GM12878 (cell line): ENCODE measurements around the gene FUT7. TPM values are rescaled to one million over a fixed set of nuclear protein-coding genes. Genes with fewer than 3 reads are reported as not detected.

Source experiments
- ATAC-seq: fragments of 200-7000 bp; cut with Tn5 transposase; 3 replicates; pipeline ENCODE4 v1.9.1; 2020; ENCODE audit warnings: mild to moderate bottlenecking, moderate library complexity
- BruUV-seq: library from RNA; stranded (reverse); fragments of 400-500 nt; replicated peaks from 2 replicates; lab custom pipeline; 2021; lab: Mats Ljungman, UMichigan
- CTCF ChIA-PET: fragments of 300-600 bp; sonication (Branson Sonifier 250); formaldehyde crosslinking; extraction: SDS; loops from one replicate; lab custom pipeline; 2021; ENCODE audit warnings: inconsistent platforms; lab: Yijun Ruan, JAX
- POLR2A ChIA-PET: fragments of 350-600 bp; formaldehyde crosslinking; extraction: SDS; loops from one replicate; lab custom pipeline; 2021; ENCODE audit warnings: inconsistent platforms; lab: Charles Lee
- RAD21 ChIA-PET: fragments of 300-600 bp; sonication (Branson Sonifier 250); formaldehyde crosslinking; loops from one replicate; lab custom pipeline; 2023; ENCODE audit warnings: antibody characterized with exemption; ENCODE audit not compliant: unreplicated experiment; lab: Charles Lee
- SMC1A ChIA-PET: fragments of 300-600 bp; sonication (Branson Sonifier 250); formaldehyde crosslinking; loops from one replicate; lab custom pipeline; 2023; ENCODE audit not compliant: unreplicated experiment, uncharacterized antibody; lab: Charles Lee
- DNase-seq: peaks from one replicate; pipeline ENCODE4 v3.0.0-alpha.2; 2011; ENCODE audit warnings: low read depth, low spot score
- FAIRE-seq: peaks from 3 replicates; lab custom pipeline; 2011; peaks lifted over from hg19 to GRCh38; lab: Jason Lieb, UNC
- H2AFZ ChIP-seq: 2 replicates; pipeline ENCODE4 v1.6.0; 2011; ENCODE audit warnings: low read depth, low read length, control low read depth; ENCODE audit not compliant: control insufficient read depth
- H3K27ac ChIP-seq: 2 replicates; pipeline ENCODE4 v1.5.1; 2011; ENCODE audit warnings: control low read depth; ENCODE audit not compliant: control insufficient read depth, insufficient read depth
- H3K27me3 ChIP-seq, 2 experiments: replicated peaks in 1 of 2; 2 replicates each; pipeline versions ENCODE4 v1.6.0 to v1.6.1; 2011; ENCODE audit warnings: low read length in 1 of 2; ENCODE audit not compliant: control insufficient read depth in 2 of 2, insufficient read depth in 2 of 2
- H3K36me3 ChIP-seq, 2 experiments: 2 replicates each; pipeline ENCODE4 v1.5.1; 2011; ENCODE audit warnings: low read length in 1 of 2; ENCODE audit not compliant: control insufficient read depth in 2 of 2, insufficient read depth in 2 of 2
- H3K4me1 ChIP-seq: 2 replicates; pipeline ENCODE4 v1.6.1; 2011; ENCODE audit warnings: mild to moderate bottlenecking, low read length, moderate library complexity, mixed read lengths; ENCODE audit not compliant: control insufficient read depth, insufficient read depth
- H3K4me2 ChIP-seq: 2 replicates; pipeline ENCODE4 v1.6.0; 2011; ENCODE audit warnings: control low read depth; ENCODE audit not compliant: control insufficient read depth, insufficient read depth
- H3K4me3 ChIP-seq: fragments of 200-600 bp; sonication (generic); 2 replicates; pipeline ENCODE4 v1.5.1; 2016
- H3K79me2 ChIP-seq: 2 replicates; pipeline ENCODE4 v1.6.0; 2011; ENCODE audit warnings: low read length; ENCODE audit not compliant: control insufficient read depth, insufficient read depth
- H3K9ac ChIP-seq: 2 replicates; pipeline ENCODE4 v1.8.0; 2011; ENCODE audit warnings: low read length, control low read depth, mixed read lengths; ENCODE audit not compliant: control insufficient read depth, insufficient read depth
- H3K9me3 ChIP-seq: replicated peaks from 3 replicates; pipeline ENCODE4 v1.5.1; 2011; ENCODE audit warnings: mild to moderate bottlenecking, low read length; ENCODE audit not compliant: control insufficient read depth, insufficient read depth
- H4K20me1 ChIP-seq: 2 replicates; pipeline ENCODE4 v1.6.0; 2011; ENCODE audit not compliant: control insufficient read depth, insufficient read depth
- ASH2L ChIP-seq: fragments of 300-600, 200-600 bp; sonication (generic); IDR thresholded peaks from 2 replicates; pipeline ENCODE4 v1.6.1; 2017; ENCODE audit warnings: low read depth, mild to moderate bottlenecking, borderline replicate concordance
- BMI1 ChIP-seq: fragments of 450-650 bp; IDR thresholded peaks from 2 replicates; pipeline ENCODE4 v1.6.1; 2016; ENCODE audit warnings: mild to moderate bottlenecking, moderate library complexity, borderline replicate concordance
- CREM ChIP-seq: IDR thresholded peaks from 2 replicates; pipeline ENCODE4 v1.6.1; 2014; ENCODE audit warnings: antibody characterized with exemption, low read depth
- CUX1 ChIP-seq: IDR thresholded peaks from 2 replicates; pipeline ENCODE4 v1.6.1; 2012; ENCODE audit warnings: improper control_type of control experiment, low read depth, low read length; ENCODE audit not compliant: insufficient replicate concordance
- ESRRA ChIP-seq: IDR thresholded peaks from 2 replicates; pipeline ENCODE4 v1.6.1; 2012; ENCODE audit warnings: mild to moderate bottlenecking, low read length, improper control_type of control experiment
- GATAD2B ChIP-seq: fragments of 450-650 bp; conservative IDR thresholded peaks from 2 replicates; pipeline ENCODE4 v1.6.1; 2017; ENCODE audit warnings: low read depth, mild to moderate bottlenecking, moderate library complexity
- HSF1 ChIP-seq: fragments of 150-350 bp; IDR thresholded peaks from 2 replicates; pipeline ENCODE4 v1.6.1; 2014; ENCODE audit warnings: mild to moderate bottlenecking, low read depth, low read length
- IKZF2 ChIP-seq, 2 experiments: fragments of 450-650 bp; IDR thresholded peaks; 2 replicates each; pipeline ENCODE4 v1.6.1; 2017; ENCODE audit warnings: mild to moderate bottlenecking in 2 of 2, moderate library complexity in 2 of 2
- KLF5 ChIP-seq: fragments of 450-650 bp; IDR thresholded peaks from 2 replicates; pipeline ENCODE4 v1.6.1; 2014; ENCODE audit warnings: mild to moderate bottlenecking; ENCODE audit not compliant: partially characterized antibody
- MYB ChIP-seq: fragments of 150-350 bp; IDR thresholded peaks from 2 replicates; pipeline ENCODE4 v1.6.1; 2014; ENCODE audit warnings: mild to moderate bottlenecking, low read depth, low read length, borderline replicate concordance
- NKRF ChIP-seq: fragments of 450-650 bp; conservative IDR thresholded peaks from 2 replicates; pipeline ENCODE4 v1.6.1; 2017; ENCODE audit warnings: mild to moderate bottlenecking, moderate library complexity
- RUNX3 ChIP-seq: IDR thresholded peaks from 2 replicates; pipeline ENCODE4 v1.6.1; 2012; ENCODE audit warnings: low read length, inconsistent platforms
- SMAD5 ChIP-seq: IDR thresholded peaks from 2 replicates; pipeline ENCODE4 v1.6.1; 2016; ENCODE audit warnings: antibody characterized with exemption, low read depth
- SREBF2 ChIP-seq: IDR thresholded peaks from 2 replicates; pipeline ENCODE4 v1.6.1; 2012; ENCODE audit warnings: mild to moderate bottlenecking, low read length
- SUPT20H ChIP-seq: IDR thresholded peaks from 2 replicates; pipeline ENCODE4 v1.6.1; 2011; ENCODE audit warnings: low read depth, mild to moderate bottlenecking, low read length, moderate library complexity, borderline replicate concordance; ENCODE audit not compliant: control insufficient read depth
- ZNF217 ChIP-seq: fragments of 450-650 bp; IDR thresholded peaks from 2 replicates; pipeline ENCODE4 v1.6.1; 2017; ENCODE audit warnings: antibody characterized with exemption, mild to moderate bottlenecking
- WGBS: methylation state at CpG from one replicate; pipeline ENCODE4 v1.1.6; 2016; ENCODE audit warnings: low lambda C conversion rate; ENCODE audit not compliant: insufficient replicate concordance, insufficient coverage; ENCODE audit errors: missing lambda C conversion rate; 5-methylcytosine and 5-hydroxymethylcytosine counted together
- in situ Hi-C: fragments of 300-500 bp; cut with MboI; formaldehyde crosslinking; loops from 9 replicates; pipeline ENCODE4 v1.14.3; 2018; ENCODE audit warnings: mixed read lengths
- intact Hi-C: fragments of 100-400 bp; cut with micrococcal nuclease; formaldehyde crosslinking; loops from one replicate; pipeline ENCODE4 v1.14.2; 2022; ENCODE audit not compliant: unreplicated experiment
- polyA plus RNA-seq, 11 experiments: library from polyadenylated mRNA; depleted of rRNA in 4 of 11; unstranded in 6 of 11; stranded (reverse) in 5 of 11; fragments of >200 nt; fragmentation: Nextera tagmentation in 4 of 11; fragmentation: Illumina TruSeq in 1 of 11; extraction: Ambion mirVana in 4 of 11; extraction: Trizol in 1 of 11; gene quantifications; 1 replicate in 1 of 11; 2 replicates in 10 of 11; pipeline versions ENCODE4 v1.2.1 to v1.2.3, GENCODE V29; 2011 to 2016; ENCODE audit warnings: inconsistent platforms in 2 of 11, missing spikeins in 2 of 11, low read depth in 1 of 11
- total RNA-seq, 4 experiments: library from RNA; depleted of rRNA in 3 of 4; stranded (reverse); fragments of >200 nt in 3 of 4; fragmentation: Illumina TruSeq in 1 of 4; extraction: Trizol in 1 of 4; gene quantifications; 2 replicates each; pipeline versions ENCODE4 v1.2.1 to v1.2.3, GENCODE V29; 2013 to 2021

The FUT7 gene
- total and polyA plus RNA-seq, 10 of the 15 experiments (the other 5 are each of a cell fraction or from before 2014, with no cell fraction given): 0.04 to 0.62 (median 0.20) TPM; not detected in 2

GRCh38 chr9:137020771-137021567, 10.9 kb downstream of the FUT7 start:
- H3K4me3 ChIP-seq: no peak overlapping the region
- ChIA-PET RAD21 (no interaction called here), POLR2A (interaction anchor here (0.6 to 1.0 kb wide), 2 partner anchors 31 to 210 kb away, joined by 4 read pairs; no protein-coding TSS in a partner anchor), CTCF (interaction anchor here (1.1 to 1.4 kb wide), 2 partner anchors 43 to 102 kb away, joined by 3 read pairs; no protein-coding TSS in a partner anchor), SMC1A (no interaction called here)
- no peak overlapping the region for H3K9ac ChIP-seq
- no peaks in the 10 kb centered on the region for H4K20me1 ChIP-seq
- no peak overlapping the region for H3K27ac ChIP-seq
- H3K27me3 ChIP-seq: no peaks in the 10 kb centered on the region
- no peaks in the 10 kb centered on the region for H3K36me3 ChIP-seq
- H3K4me2 ChIP-seq: no peak overlapping the region
- H3K4me1 ChIP-seq: no peaks in the 10 kb centered on the region
- WGBS: 64% methylated on average over 32 of the region's 32 CpGs
- no peaks in the 10 kb centered on the region for H3K79me2 ChIP-seq
- no peak overlapping the region for H2AFZ ChIP-seq
- no peaks in the 10 kb centered on the region; the same call in 2 of the 3 replicates for H3K9me3 ChIP-seq
- FAIRE-seq (no peak), ATAC-seq (no peak), DNase-seq (no peak)
- intact Hi-C loops: no loop called here
- no TSS peak for BruUV-seq
- in situ Hi-C loops: no loop called here
- TF ChIP-seq ESRRA (no peak), NKRF (no peak), GATAD2B (no peak), IKZF2 (IDR thresholded peaks at IDR 0.05) (no peak), HSF1 (no peak), BMI1 (no peak), SUPT20H (no peak), KLF5 (no peak), MYB (no peak), ZNF217 (no peak), SMAD5 (no peak), CREM (no peak), ASH2L (no peak), CUX1 (no peak), SREBF2 (no peak), RUNX3 (no peak)
